GM12892 (cell line): Measurements from ENCODE around the gene CLEC17A.
"Not testable (repeated sequence)": the region's sequence is repeated elsewhere in the genome, so short reads cannot be mapped to it uniquely, and the experiment has no call there.

Source experiments
- POLR2AphosphoS5 ChIP-seq: IDR thresholded peaks from 2 replicates; pipeline ENCODE4 v1.6.1; 2011; ENCODE audit warnings: low read depth, low read length, control low read depth
- TAF1 ChIP-seq: IDR thresholded peaks from 2 replicates; pipeline ENCODE4 v1.6.1; 2011; ENCODE audit warnings: low read depth, mild to moderate bottlenecking, control low read depth, low read length, borderline replicate concordance

- TF ChIP-seq POLR2AphosphoS5, TAF1: not testable (repeated sequence)
These were observed 1.5 kb downstream of the CLEC17A start for GRCh38 chr19:14584372-14584771.
